SU-DHL-6 (cell line): Measurements from ENCODE around the gene PRPF6.

Experiments
- CTCF ChIP-seq: fragments of 200-600 bp; sonication (generic); IDR thresholded peaks from one replicate; pipeline ENCODE4 v1.5.1; 2017; ENCODE audit warnings: antibody characterized with exemption, mild to moderate bottlenecking, low read length, moderate library complexity; ENCODE audit not compliant: insufficient read depth, poor library complexity, severe bottlenecking
- EZH2phosphoT487 ChIP-seq: fragments of 200-600 bp; sonication (generic), shearing (Covaris generic); conservative IDR thresholded peaks from 2 replicates; pipeline ENCODE4 v1.6.1; 2018; ENCODE audit warnings: mild to moderate bottlenecking, antibody characterized with exemption, low read length, moderate library complexity, mixed read lengths

- no peak for TF ChIP-seq CTCF
- TF ChIP-seq EZH2phosphoT487 = no peak
Measured at GRCh38 chr20:64072498-64073063, 91.6 kb downstream of the PRPF6 start.
